ELR (cell line): ENCODE measurements around the gene GBE1.

ENCODE experiments used
- DNase-seq: peaks from one replicate; pipeline ENCODE4 v3.0.0-alpha.2; 2015; ENCODE audit warnings: low read depth

The GBE1 gene

DNA sequence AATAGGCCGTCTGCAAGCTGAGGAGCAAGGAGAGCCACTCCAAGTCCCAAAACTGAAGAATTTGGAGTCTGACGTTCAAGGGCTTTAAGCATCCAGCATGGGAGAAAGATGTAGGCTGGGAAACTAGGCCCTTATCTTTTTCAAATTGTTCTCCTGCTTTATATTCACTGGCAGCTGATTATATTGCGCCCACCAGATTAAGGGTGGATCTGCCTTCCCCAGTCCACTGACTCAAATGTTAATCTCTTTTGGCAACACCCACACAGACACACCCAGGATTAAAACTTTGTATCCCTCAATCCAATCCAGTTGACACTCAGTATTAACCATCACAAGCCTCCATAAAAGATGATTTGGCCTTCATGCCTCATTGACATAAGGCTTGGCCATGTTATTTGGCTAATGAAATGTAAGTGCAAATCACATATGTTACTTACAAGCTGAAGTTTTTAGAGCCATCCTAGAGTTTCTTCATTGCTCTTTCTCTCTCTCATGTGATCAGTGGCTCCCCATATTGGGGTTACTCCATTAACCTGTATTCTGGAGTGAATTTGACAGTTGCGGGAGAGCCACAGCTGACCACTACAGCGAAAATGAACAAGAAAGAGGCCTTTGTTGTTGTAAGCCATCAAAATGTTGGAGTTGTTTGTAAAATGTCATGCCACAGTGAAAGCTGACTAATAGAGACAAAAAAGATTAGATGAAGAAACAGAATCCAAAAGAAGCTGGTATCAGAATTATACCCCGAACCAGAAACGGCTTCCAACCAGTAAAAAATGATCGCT is 61.7 kb downstream of the GBE1 start:
- no peak for DNase-seq

DNA sequence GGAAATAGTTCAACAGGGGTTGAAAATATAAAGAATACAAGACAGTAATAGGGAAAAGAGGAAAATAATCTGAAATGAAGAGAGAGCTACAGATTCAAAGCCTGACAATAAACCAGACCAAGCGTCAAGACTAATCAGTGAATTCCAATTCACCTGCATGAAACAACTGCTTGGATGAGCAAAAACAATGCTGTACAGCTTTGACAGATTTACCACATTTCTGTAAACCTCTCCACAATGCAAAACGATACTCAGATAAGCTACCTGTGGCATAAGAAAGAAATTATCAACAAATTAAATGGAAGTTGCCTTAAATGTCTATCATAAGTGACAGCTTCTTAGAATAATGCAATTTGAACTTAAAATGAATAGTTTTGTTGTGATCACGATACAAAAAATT is 65.4 kb downstream of the GBE1 start:
- DNase-seq: no peak

DNA sequence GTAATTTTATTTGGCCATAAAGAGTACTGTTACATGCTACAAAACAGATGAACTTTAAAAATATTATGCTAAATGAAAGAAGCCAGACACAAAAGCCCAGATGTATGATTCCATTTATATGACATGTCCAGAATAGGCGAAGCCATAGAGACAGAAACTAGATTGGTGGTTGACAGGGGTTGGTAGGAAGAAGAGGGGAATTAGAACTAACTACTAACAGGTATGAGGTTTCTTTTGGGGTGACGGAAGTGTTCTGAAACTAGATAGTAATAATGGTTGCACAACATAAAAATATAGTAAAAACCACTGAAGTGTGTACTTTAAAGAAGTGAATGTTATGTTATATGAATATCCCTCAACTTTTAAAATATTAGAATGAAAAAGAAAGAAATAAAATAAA is 66.1 kb downstream of the GBE1 start:
- no peak for DNase-seq

DNA sequence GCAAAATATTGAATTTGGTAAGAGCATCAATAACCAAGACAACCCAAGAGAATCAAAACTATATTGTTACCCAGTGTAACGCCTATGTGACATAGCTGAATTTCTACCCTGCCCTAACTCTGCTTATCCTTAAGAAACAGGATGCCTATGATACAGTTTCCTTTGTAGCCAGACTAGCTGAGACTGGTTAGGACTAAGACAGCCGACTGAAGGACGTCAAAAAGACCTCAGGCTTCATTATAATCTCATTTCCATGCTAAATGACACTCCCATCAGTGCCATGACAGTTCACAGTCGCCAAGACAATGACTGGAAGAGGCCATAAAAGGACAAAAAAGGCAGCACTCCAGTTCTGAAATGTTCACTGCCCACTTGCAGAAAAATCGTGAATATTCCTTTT is 66.8 kb downstream of the GBE1 start:
- DNase-seq: no peak

DNA sequence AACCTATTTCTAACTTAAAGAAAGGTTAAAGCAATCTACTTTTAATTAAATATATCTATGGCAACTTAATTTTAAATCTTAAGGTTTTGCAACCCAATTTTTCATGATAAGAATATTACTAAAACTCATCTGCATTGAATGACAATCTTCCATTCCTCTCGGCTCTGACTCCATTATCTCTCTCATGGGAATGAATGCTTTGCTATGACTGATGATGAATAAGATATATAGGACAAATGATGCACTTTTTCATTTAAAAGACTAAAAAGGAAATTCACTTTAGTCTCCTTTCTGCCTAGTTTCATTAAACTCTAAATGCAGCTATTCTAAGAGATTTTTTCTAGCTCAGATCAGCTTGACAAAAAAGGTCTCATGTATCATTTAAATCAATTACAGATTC is 68.7 kb downstream of the GBE1 start:
- DNase-seq: no peak

DNA sequence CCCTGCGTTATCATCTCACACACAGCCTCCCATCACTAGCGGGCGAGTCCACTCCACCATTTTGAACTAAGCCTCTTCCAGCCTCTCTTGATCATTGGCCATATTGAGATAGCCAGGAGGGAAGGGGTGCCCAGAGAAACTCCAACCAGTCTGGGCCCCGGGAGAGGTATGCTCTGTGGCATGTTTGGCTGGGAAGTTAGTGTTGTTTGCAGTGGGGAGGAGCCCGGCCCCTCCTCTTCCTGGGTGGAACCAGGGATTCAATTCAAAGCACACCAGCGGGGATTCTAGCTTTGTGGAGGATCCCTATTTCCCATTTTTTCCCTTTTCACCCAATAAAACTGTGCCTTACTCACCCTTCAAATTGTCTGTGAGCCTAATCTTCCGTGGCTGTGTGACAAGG is 71.8 kb downstream of the GBE1 start:
- no peak for DNase-seq

DNA sequence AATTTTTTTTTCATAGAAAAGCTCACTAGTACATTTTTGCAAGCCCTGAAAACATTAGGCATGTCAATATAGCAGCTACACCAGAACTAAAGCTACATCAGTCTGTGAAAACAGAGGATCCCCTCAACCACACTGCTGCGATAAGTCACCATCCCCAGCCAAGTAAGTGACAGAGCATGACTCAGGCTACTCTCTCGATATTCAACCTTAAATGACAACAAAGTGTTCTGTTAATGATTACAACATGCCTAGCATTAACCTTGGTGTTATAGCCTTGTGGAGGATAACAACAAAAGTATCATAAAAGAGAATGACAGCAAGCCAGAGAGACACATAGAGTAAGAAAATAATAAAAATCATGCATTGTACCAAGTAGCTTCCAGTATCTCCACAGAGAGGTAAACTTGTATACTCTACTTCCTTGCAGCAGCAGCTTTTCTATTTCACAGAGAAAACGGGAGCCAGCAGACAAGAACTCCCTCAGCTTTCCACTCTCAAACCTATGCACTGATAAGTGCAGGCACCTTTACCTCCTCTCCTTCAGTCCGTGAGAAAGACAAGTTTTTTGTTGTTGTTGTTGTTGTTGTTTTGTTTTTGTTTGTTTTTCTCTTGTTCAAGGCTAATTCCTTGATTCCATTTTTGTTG is 76.6 kb downstream of the GBE1 start:
- DNase-seq: peak; percentile 31

DNA sequence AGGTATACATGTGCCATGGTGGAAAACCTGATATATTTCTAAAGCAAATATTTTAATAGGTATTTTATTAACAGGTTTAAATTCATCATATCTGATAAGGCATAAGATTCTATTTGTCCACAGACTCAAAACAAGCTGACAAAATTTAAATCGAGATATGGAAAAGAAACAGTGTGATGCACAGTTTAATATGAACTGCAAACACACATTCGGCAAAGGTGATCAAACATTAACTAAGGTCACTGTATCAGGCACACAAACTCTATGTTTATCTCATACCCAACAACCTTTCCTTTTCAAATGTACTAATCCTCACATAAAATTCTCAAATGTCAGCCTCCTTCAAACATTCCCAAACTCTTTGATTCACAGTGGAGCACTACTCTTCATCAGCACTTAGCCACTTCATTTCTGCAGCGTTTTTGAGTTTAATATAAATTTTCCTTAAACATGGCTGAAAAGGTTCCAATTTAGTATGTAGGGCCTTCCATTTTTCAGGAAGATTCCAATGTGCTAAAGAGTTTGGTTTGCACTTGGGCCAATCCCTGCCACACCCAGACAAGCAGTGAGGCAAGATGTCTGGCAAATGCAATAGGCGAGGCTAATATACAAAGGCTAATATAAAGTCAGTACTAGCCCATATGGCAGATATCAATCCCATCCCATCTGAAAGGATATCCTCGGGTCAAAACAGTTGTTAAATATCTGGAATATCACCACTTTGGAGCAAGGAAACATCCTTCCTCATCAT is 84.6 kb downstream of the GBE1 start:
- no peak for DNase-seq

DNA sequence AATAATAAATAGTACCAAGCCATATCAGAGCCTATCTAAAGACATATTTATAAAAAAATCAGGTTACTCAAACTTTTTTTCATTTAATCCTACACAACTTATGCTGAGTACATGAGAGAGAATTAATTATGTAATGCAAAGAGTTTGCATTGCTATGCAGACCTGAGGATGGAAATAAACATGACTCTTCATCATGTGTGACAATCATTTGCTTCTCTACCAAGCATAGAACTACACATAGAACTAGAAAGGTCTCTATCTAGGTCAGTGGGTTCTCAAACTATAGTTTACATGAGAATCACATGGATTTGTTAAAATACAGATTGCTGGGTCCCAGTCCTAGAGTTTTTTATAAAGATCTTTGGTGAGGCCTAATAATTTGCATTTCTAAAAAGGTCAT is 86.8 kb downstream of the GBE1 start:
- DNase-seq: no peak

DNA sequence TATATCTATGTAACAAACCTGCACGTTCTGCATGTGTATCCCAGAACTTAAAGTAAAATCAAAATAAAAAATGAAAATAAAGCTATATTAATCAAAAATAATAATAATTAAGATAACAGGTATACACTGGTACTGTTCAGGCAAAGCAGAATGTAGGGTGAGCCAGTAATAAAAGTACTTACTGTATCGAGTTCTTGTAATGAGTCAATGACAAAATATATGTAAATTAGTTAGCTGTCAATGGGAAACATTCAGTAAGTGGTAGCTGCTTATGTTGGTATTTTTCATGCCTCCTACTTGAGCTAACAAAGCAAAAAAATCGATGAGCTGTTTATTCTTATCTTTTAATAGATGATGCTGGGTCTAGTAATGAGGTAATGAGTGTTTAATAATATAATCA is 93.2 kb downstream of the GBE1 start:
- DNase-seq: no peak

DNA sequence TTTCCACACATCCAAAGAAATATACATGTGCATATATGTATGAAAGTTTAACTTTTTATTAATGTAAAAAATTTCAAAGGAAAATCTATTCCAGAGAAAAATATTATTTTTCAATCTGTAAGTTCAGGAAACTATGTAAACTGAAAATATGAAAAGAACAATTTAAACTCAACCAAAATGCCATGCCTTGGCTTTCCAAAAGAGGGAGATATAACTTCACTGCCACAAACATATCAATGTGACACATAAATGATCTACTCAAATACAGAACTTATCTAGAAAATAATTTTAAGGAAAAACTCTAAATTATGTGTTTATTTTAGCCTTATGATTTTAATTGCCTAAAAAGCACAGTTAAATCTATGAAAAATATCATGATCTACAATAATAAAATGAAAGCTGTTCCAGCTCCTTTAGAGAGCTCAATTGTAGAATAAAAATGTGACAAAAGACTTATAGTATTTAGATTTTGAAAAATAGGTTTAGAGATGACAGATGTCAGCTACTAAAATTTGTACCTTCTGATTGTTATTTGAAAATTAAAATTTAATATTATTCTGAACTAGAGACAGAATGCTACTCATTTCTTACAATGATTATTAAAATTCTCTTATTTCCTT is 94.8 kb downstream of the GBE1 start:
- peak; percentile 42 for DNase-seq

DNA sequence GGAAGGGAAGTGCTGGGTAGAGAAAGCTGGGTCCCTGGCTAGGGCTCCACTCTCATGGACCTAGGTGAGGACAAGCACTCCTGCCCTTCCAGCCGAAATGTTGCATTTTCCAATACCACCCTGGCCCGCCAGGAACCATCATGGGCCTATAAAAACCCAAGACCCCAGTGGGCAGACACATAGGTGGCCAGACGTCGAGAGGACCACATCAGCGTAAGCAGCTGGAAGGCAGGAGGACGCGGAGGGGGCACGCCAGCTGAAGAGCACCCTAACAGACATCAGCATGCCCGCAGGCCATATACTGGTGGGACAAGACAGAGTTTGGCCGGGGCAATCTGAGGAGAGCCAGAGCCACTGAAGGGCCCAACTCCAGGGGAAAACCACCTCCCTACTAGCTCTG is 98.3 kb downstream of the GBE1 start:
- no peak for DNase-seq

DNA sequence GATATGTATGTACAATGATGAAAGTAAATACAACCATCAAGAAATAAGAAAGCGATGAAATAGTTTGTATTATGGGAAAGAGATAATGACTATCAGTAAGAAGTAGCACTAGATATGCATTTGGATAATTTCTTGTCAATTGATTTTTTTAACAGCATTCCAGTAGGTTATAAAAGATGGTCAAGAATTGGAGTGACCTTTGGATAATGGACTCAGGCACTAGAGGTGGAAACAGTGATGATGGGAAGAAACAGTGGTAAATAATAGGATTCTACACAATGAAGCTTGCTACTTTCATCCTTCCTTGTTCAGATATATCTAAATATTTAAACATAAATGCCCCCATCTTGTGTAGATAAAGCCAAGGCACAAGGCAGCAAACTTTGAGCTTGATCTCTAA is 101.4 kb downstream of the GBE1 start:
- DNase-seq: no peak

DNA sequence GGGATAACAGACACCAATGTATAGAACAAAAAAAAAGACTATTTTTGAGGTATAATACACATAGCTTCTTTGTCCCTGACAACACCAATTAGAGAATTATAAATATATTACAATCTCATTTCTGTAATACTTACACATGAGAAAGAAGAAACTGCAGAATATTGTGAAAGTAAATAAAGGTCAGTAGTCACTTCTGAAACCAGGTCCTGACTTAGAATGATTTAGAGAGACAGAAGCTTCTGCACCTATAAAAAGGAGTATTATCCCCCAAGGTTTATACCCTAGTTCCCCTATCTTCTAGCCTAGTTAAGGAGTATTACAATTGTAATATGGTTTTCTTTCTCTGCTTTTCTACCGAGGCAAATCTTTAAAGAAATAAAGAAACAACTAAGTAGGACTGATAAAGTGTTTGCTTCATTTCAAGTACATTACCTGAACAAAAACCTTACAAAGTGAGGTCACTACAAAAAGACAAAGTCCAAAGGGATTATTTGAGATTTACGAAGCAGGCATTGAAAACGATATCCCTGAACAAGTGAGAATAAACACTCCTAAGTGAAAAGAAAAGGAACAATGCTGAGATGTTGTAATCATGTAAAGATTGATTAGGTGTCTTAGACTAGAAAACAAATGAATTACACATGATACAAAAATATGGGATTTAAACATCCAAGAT is 103.0 kb downstream of the GBE1 start:
- DNase-seq: no peak

DNA sequence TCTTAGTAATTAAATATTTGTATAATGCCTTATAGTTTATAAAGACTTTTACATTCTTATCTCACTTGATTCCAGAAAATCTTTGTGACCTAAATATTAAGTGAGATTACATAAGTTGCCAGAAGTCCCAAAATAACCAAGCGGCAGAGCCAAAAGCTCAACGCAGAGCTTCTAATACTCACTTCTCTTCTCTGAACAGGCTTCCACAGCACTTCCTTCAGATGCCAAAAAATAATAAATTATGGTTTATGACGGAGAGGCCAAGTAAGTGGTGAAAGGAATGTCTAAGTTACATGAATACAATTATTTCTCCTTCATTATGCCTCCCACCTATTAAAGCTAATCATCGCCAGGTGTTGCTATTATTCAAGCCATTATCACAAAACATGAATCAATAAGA is 110.3 kb downstream of the GBE1 start:
- no peak for DNase-seq

DNA sequence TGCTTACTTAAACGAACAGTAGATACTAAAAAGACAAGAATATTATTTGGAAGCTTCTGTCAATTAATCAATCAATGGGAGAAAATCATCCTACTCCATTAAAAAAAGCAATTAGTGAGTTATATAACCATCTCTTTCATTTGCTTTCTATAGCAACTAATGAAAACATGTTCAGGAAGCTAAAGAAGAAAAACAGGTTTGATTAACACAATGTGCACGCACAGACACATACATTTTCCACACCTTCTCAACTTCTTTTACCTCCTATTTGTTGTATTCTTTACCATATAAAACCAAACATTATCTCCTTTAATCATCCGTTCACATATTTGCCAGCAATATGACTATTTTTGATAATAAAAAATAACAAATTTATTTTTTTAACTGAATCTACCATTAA is 111.3 kb downstream of the GBE1 start:
- no peak for DNase-seq

DNA sequence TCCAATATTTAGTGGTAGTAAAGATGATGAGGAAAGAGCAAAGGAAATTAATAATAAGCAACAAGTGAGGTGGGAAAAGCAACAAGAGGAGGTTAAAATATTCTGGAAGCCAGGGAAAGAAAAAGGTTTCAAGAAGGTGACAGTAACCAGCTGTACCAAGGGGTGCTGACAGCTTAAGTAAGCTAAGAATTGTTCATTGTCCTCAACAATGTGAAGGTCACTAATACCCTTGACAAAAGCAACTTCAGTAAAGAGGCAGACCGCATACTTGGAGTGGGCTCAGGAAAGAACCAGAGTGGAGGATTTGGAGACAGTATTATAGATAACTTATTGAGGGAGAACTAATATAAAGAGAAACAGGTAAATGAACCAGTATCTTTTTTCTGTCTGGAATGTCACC is 116.2 kb downstream of the GBE1 start:
- no peak for DNase-seq

DNA sequence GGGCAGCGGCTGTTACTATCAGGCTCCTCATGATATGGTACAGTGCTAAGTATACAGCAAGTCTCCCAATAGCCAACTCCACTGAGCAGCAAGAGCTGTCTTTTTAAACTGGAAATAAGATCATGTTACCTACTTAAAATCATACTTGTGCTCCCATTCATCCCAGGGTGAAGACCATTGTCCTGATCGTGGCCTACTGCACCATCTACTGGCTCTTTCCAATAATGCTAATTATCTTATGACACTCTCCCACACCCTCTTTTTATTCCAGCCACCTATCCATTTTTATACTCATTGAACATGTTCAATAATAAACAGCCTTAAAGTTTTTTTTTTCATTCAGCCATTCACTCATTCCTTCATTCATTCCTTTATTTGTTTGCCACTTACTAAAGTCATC is 117.7 kb downstream of the GBE1 start:
- peak; percentile 28 for DNase-seq

DNA sequence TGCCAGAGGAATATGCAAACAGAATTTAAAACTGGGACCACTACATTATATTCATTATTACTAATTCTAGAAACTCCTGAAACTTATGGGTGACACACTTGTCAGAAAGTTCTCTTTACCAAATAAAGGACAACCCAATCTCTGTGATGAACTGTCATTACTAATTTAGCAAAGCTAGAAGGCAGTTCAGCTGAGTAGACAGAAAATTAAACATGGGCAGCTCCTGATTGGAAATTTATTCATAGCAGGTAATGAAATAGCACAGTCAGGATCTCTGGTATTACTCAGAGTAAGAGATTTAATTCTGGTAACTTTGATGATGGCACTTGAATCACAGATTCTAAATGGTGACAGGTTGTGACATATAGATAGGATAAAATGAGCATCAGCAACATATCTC is 123.0 kb downstream of the GBE1 start:
- no peak for DNase-seq

DNA sequence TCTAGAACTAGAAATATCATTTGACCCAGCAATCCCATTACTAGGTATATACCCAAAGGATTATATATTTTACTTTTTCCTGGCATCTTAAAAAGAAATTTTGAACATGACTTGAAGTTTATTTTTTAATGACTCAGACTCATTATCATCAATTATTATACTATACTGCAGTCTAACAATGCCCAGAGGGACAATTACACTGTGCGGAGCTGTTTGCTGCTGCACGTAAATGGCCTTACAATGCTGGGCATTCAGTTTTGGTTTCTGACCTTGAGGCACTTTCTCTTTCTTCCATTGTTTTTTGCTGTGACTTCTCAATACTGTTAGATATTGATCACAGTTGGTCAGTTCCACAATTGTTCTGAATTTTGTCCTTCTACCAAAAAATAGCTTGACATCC is 128.8 kb downstream of the GBE1 start:
- DNase-seq: no peak

DNA sequence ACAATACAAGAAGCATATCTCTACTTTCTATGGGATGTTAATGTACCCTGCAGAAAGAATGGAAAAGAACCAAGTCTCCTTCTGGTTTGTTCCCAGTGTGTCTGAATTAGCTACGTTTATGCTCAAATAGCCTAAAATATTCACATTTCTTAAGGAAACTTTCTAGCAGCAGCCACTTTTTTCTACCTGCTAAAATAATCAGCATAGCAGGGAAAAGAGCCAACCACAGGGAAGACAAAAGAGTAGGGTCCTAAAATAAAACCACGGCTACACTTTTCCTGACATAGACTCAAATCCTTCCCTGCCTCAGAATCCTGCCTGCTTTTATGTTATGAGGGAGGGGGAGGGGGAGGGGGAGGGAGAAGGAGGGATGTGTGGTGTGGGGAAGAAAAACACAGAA is 136.7 kb downstream of the GBE1 start:
- no peak for DNase-seq

DNA sequence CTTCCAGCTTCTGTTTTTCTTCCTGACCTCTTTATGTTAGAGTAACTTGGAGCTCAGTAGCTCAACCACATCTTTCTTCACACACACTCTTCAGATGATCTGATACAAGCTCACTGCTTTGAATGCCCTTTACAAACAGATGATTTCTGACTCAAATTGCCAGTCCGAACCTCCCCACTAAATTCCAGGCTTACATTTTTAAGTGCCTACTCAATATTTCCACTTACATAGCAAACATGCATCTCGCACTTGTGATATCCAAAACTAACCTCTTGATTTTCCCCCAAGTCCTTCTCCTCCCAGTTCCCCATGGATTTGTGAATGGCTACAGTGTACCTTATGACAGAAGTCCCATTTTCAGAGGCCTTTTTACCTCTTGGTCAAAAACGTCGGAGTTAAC is 139.1 kb downstream of the GBE1 start:
- DNase-seq: no peak
